Uterus (tissue), 4 donors: ENCODE results near the gene SLFN13. TPM values are rescaled to one million over a fixed set of nuclear protein-coding genes. Genes with fewer than 3 reads are reported as not detected.

ENCODE experiments used
- DNase-seq, 2 donors: peaks; one replicate each; pipeline ENCODE4 v3.0.0-alpha.2; 2019 to 2020
- H3K27ac ChIP-seq, 2 donors: fragments of 200-600 bp; sonication (generic); 1 replicate in 1 of 2; 2 replicates in 1 of 2; pipeline ENCODE4 v1.5.1; 2016 to 2018
- H3K27me3 ChIP-seq, 2 donors: fragments of 200-600 bp; sonication (generic); one replicate each; pipeline ENCODE4 v1.5.1; 2018 to 2019; ENCODE audit warnings: control low read depth in 1 of 2
- H3K36me3 ChIP-seq, 2 donors: fragments of 200-600 bp; sonication (generic); one replicate each; pipeline ENCODE4 v1.5.1; 2019; ENCODE audit warnings: control low read depth in 1 of 2
- H3K4me1 ChIP-seq, 2 donors: fragments of 200-600 bp; sonication (generic); one replicate each; pipeline ENCODE4 v1.5.1; 2018 to 2019; ENCODE audit warnings: control low read depth in 1 of 2
- H3K4me3 ChIP-seq, 2 donors: fragments of 200-600 bp; sonication (generic); 1 replicate in 1 of 2; 2 replicates in 1 of 2; pipeline ENCODE4 v1.5.1; 2018 to 2019; ENCODE audit warnings: mild to moderate bottlenecking in 1 of 2
- H3K9me3 ChIP-seq, 2 donors: fragments of 200-600 bp; sonication (generic); one replicate each; pipeline ENCODE4 v1.5.1; 2019; ENCODE audit warnings: control low read depth in 1 of 2
- CTCF ChIP-seq, 4 experiments: fragments of 200-600 bp in 2 of 4; fragments of 450-650 bp in 2 of 4; sonication (generic) in 2 of 4; IDR thresholded peaks; one replicate each; pipeline ENCODE4 v1.5.1; 2016 to 2019; ENCODE audit warnings: antibody characterized with exemption in 4 of 4, mild to moderate bottlenecking in 2 of 4, moderate library complexity in 1 of 4
- POLR2A ChIP-seq, 2 donors: fragments of 450-650 bp; IDR thresholded peaks; one replicate each; pipeline ENCODE4 v1.6.1; 2016; ENCODE audit warnings: antibody characterized with exemption in 2 of 2, mild to moderate bottlenecking in 1 of 2, moderate library complexity in 1 of 2
- intact Hi-C: fragments of 100-400 bp; cut with DNase I; formaldehyde crosslinking; loops from one replicate; pipeline ENCODE4 v1.15.1; 2023; ENCODE audit warnings: low total_unique reads
- small RNA-seq: library from RNA; depleted of rRNA; stranded (forward); fragments of <200 nt; gene quantifications from one replicate; pipeline ENCODE3, GENCODE V24; 2016
- total RNA-seq, 4 donors: library from RNA; depleted of rRNA in 3 of 4; stranded (reverse); fragments of >200 nt in 3 of 4; gene quantifications; one replicate each; pipeline versions ENCODE4 v1.1.0 to v1.2.4, GENCODE V29; 2014 to 2023
- donor health status: DM: yes; HTN: yes; CAD: no.

Gene SLFN13
- total RNA-seq, 4 donors from 2014 or later, result 0.51 to 13.7 (median 7.1) TPM

GRCh38 chr17:35390663-35391062, 57.9 kb downstream of the SLFN13 start:
- intact Hi-C loops, result no loop called here
- H3K27me3 ChIP-seq, result no peaks in the 10 kb centered on the region
- H3K4me3 ChIP-seq, result no peak overlapping the region
- DNase-seq, result no peak
- no peak overlapping the region for H3K27ac ChIP-seq
- no peaks in the 10 kb centered on the region for H3K4me1 ChIP-seq
- no peaks in the 10 kb centered on the region for H3K9me3 ChIP-seq
- TF ChIP-seq CTCF (IDR thresholded peaks at IDR 0.05) (no peak), POLR2A (IDR thresholded peaks at IDR 0.05) (no peak)
- H3K36me3 ChIP-seq, result no peaks in the 10 kb centered on the region

- no peak for DNase-seq
- Histone ChIP-seq H3K4me1 (no peaks in the 10 kb centered on the region), H3K27ac (no peak overlapping the region), H3K4me3 (no peak overlapping the region), H3K36me3 (no peaks in the 10 kb centered on the region), H3K27me3 (no peaks in the 10 kb centered on the region), H3K9me3 (no peaks in the 10 kb centered on the region)
- intact Hi-C loops, result no loop called here
- TF ChIP-seq POLR2A (IDR thresholded peaks at IDR 0.05) (no peak), CTCF (IDR thresholded peaks at IDR 0.05) (no peak)
These were observed 58.4 kb downstream of the SLFN13 start for GRCh38 chr17:35390156-35390555.

GRCh38 chr17:35387496-35387895, 61.1 kb downstream of the SLFN13 start:
- Histone ChIP-seq H3K27ac (no peak overlapping the region), H3K4me3 (no peak overlapping the region), H3K27me3 (no peaks in the 10 kb centered on the region), H3K36me3 (no peaks in the 10 kb centered on the region), H3K4me1 (no peaks in the 10 kb centered on the region), H3K9me3 (no peaks in the 10 kb centered on the region)
- no peak for DNase-seq
- no peak for TF ChIP-seq CTCF (IDR thresholded peaks at IDR 0.05)
- no peak for TF ChIP-seq POLR2A (IDR thresholded peaks at IDR 0.05)
- intact Hi-C loops, result no loop called here

Small RNA genes within 50 kb of the gene (small RNA-seq; reads per million reads assigned to genes)
- gene AC060766.5, result not detected

Other genes with a start within 250 kb of the SLFN13 start
- gene SLFN5, start 205.7 kb downstream of the SLFN13 start, total RNA-seq, result 10 to 100 TPM; 13.8 to 51.5 (median 32.2) TPM
- gene SLFN11, start 75.1 kb downstream of the SLFN13 start, total RNA-seq, result 10 to 100 TPM; 24.6 to 87.1 (median 54.8) TPM
- gene SLFN12, start 16.3 kb downstream of the SLFN13 start, total RNA-seq, result 10 to 100 TPM in 2 of 4 donors, 1 to 10 TPM in 2; 6.8 to 60.4 (median 12.9) TPM
- 1 to 10 TPM in 2 of 4 donors, under 1 TPM in 2; 0.55 to 2.8 (median 1.4) TPM for gene SLFN12L, start 88.9 kb upstream of the SLFN13 start, total RNA-seq
- gene SLFN14, start 112.1 kb upstream of the SLFN13 start, total RNA-seq, result under 1 TPM in 1 of 4 donors, not detected in 3; 0.76 TPM
- 10 to 100 TPM in 1 of 4 donors, 1 to 10 TPM in 3; 5.3 to 15.9 (median 8.6) TPM for gene PEX12, start 129.8 kb upstream of the SLFN13 start, total RNA-seq
- gene AP2B1, start 138.6 kb upstream of the SLFN13 start, total RNA-seq, result 100 to 1,000 TPM in 1 of 4 donors, 10 to 100 TPM in 3; 40.7 to 124 (median 61.5) TPM